MM.1S (cell line): ENCODE data around the gene ZDHHC22.

Experiments used
- DNase-seq: peaks from one replicate; pipeline ENCODE4 v3.0.0-alpha.2; 2015
- H2AFZ ChIP-seq: fragments of 300-600 bp; sonication (generic); 2 replicates; pipeline ENCODE4 v1.6.0; 2016; ENCODE audit warnings: antibody characterized with exemption, low read length
- H3F3A ChIP-seq: fragments of 300-600 bp; sonication (generic); 2 replicates; pipeline ENCODE4 v1.6.1; 2016; ENCODE audit warnings: mild to moderate bottlenecking, antibody characterized with exemption, low read length, moderate library complexity, mixed read lengths; ENCODE audit not compliant: insufficient read depth
- H3K27ac ChIP-seq: fragments of 300-600 bp; sonication (generic); 2 replicates; pipeline ENCODE4 v1.5.1; 2016; ENCODE audit warnings: mild to moderate bottlenecking, low read length
- H3K27me3 ChIP-seq: fragments of 300-600 bp; sonication (generic); replicated peaks from 2 replicates; pipeline ENCODE4 v1.6.0; 2016; ENCODE audit warnings: low read length; ENCODE audit not compliant: insufficient read depth
- H3K36me3 ChIP-seq: fragments of 300-600 bp; sonication (generic); replicated peaks from 2 replicates; pipeline ENCODE4 v1.6.1; 2016; ENCODE audit warnings: mild to moderate bottlenecking, low read length, mixed read lengths; ENCODE audit not compliant: insufficient read depth
- H3K4me1 ChIP-seq: fragments of 300-600 bp; sonication (generic); 2 replicates; pipeline ENCODE4 v1.6.1; 2016; ENCODE audit warnings: low read length, mixed read lengths
- H3K4me2 ChIP-seq: fragments of 300-600 bp; sonication (generic); 2 replicates; pipeline ENCODE4 v1.6.0; 2016; ENCODE audit warnings: low read depth, low read length
- H3K4me3 ChIP-seq: fragments of 300-600 bp; sonication (generic); 2 replicates; pipeline ENCODE4 v1.5.1; 2016; ENCODE audit warnings: low read length, mixed read lengths
- H3K79me2 ChIP-seq: fragments of 300-600 bp; sonication (generic); 2 replicates; pipeline ENCODE4 v1.6.1; 2016; ENCODE audit warnings: mixed run types, low read length, mixed read lengths
- H3K9ac ChIP-seq: fragments of 300-600 bp; sonication (generic); 2 replicates; pipeline ENCODE4 v1.6.1; 2016; ENCODE audit warnings: low read length, mixed read lengths
- H3K9me2 ChIP-seq: fragments of 300-600 bp; sonication (generic); replicated peaks from 2 replicates; pipeline ENCODE4 v1.6.1; 2016; ENCODE audit warnings: mild to moderate bottlenecking, low read length, mixed read lengths; ENCODE audit not compliant: insufficient read depth
- H3K9me3 ChIP-seq: fragments of 300-600 bp; sonication (generic); replicated peaks from 2 replicates; pipeline ENCODE4 v1.6.1; 2016; ENCODE audit warnings: mild to moderate bottlenecking, low read length, mixed read lengths; ENCODE audit not compliant: insufficient read depth
- H4K20me1 ChIP-seq: fragments of 300-600 bp; sonication (generic); 2 replicates; pipeline ENCODE4 v1.6.1; 2016; ENCODE audit warnings: mild to moderate bottlenecking, low read length, moderate library complexity, mixed read lengths; ENCODE audit not compliant: insufficient read depth
- CTCF ChIP-seq: fragments of 300-600 bp; sonication (generic); IDR thresholded peaks from 2 replicates; pipeline ENCODE4 v1.5.1; 2016; ENCODE audit warnings: antibody characterized with exemption, low read length, mixed read lengths
- EZH2 ChIP-seq: fragments of 300-600 bp; sonication (generic); optimal IDR thresholded peaks from 2 replicates; pipeline ENCODE3; 2017; ENCODE audit warnings: low read depth, mild to moderate bottlenecking, antibody characterized with exemption, low read length, mixed read lengths
- EZH2phosphoT487 ChIP-seq: fragments of 300-600 bp; sonication (generic); IDR thresholded peaks from 2 replicates; pipeline ENCODE4 v1.6.1; 2018; ENCODE audit warnings: antibody characterized with exemption, low read length

ZDHHC22 gene

GRCh38 chr14:77187649-77188012, 46.0 kb upstream of the ZDHHC22 start:
- Histone ChIP-seq H3K9me2 (no peaks in the 10 kb centered on the region), H3K4me3 (no peak overlapping the region), H3K4me1 (peaks cover 15% of the 10 kb centered on the region), H3K4me2 (no peak overlapping the region), H3K9me3 (no peaks in the 10 kb centered on the region), H3K79me2 (no peaks in the 10 kb centered on the region), H3K36me3 (no peaks in the 10 kb centered on the region), H3K9ac (no peak overlapping the region), H3F3A (peaks cover 9% of the 10 kb centered on the region; the same call in 1 of the 2 replicates), H3K27ac (no peak overlapping the region), H2AFZ (no peak overlapping the region), H3K27me3 (no peaks in the 10 kb centered on the region), H4K20me1 (no peaks in the 10 kb centered on the region)
- no peak for DNase-seq
- TF ChIP-seq EZH2phosphoT487 (no peak), EZH2 (no peak), CTCF (no peak)

GRCh38 chr14:77186911-77187648, 45.5 kb upstream of the ZDHHC22 start:
- Histone ChIP-seq H3K36me3 (no peaks in the 10 kb centered on the region), H3K4me1 (peaks cover 15% of the 10 kb centered on the region), H3K9me3 (no peaks in the 10 kb centered on the region), H4K20me1 (no peaks in the 10 kb centered on the region), H3K9ac (no peak overlapping the region), H3K27ac (no peak overlapping the region), H3K9me2 (no peaks in the 10 kb centered on the region), H3F3A (peaks cover 9% of the 10 kb centered on the region; the same call in 1 of the 2 replicates), H3K4me3 (no peak overlapping the region), H3K4me2 (no peak overlapping the region), H2AFZ (no peak overlapping the region), H3K27me3 (no peaks in the 10 kb centered on the region), H3K79me2 (no peaks in the 10 kb centered on the region)
- no peak for DNase-seq
- TF ChIP-seq EZH2phosphoT487: no peak

- no peak overlapping the region for H2AFZ ChIP-seq
- H3K4me2 ChIP-seq: no peak overlapping the region
- no peak overlapping the region for H3K27ac ChIP-seq
- peaks cover 9% of the 10 kb centered on the region; the same call in 1 of the 2 replicates for H3F3A ChIP-seq
- H3K9me2 ChIP-seq: no peaks in the 10 kb centered on the region
- TF ChIP-seq EZH2phosphoT487: no peak
- TF ChIP-seq CTCF: no peak
- TF ChIP-seq EZH2: no peak
- no peaks in the 10 kb centered on the region for H3K36me3 ChIP-seq
- no peaks in the 10 kb centered on the region for H4K20me1 ChIP-seq
- H3K9me3 ChIP-seq: no peaks in the 10 kb centered on the region
- H3K9ac ChIP-seq: no peak overlapping the region
- no peak for DNase-seq
- H3K27me3 ChIP-seq: no peaks in the 10 kb centered on the region
- H3K4me1 ChIP-seq: peaks cover 24% of the 10 kb centered on the region
- H3K4me3 ChIP-seq: no peak overlapping the region
- H3K79me2 ChIP-seq: no peaks in the 10 kb centered on the region
Observed at GRCh38 chr14:77185093-77185465, 43.5 kb upstream of the ZDHHC22 start.
